Fibroblast of lung (primary cell): ENCODE measurements around the gene TWF2. TPM values are rescaled to one million over a fixed set of nuclear protein-coding genes. Genes with fewer than 3 reads are reported as not detected.

Experiments
- DNase-seq, 2 donors: peaks; one replicate each; pipeline versions ENCODE4 v3.0.0 to v3.0.0-alpha.2; 2010; ENCODE audit warnings: low read depth in 2 of 2
- H2AFZ ChIP-seq: 2 replicates; pipeline ENCODE4 v1.5.1; 2012; ENCODE audit warnings: low read length, control low read depth, inconsistent platforms
- H3K27ac ChIP-seq: 2 replicates; pipeline ENCODE4 v1.5.1; 2011; ENCODE audit warnings: low read length, control low read depth; ENCODE audit not compliant: insufficient read depth
- H3K27me3 ChIP-seq: 2 replicates; pipeline ENCODE4 v1.5.1; 2011; ENCODE audit warnings: mild to moderate bottlenecking, low read length; ENCODE audit not compliant: control insufficient read depth, insufficient read depth
- H3K36me3 ChIP-seq: 2 replicates; pipeline ENCODE4 v1.5.1; 2011; ENCODE audit warnings: low read length; ENCODE audit not compliant: control insufficient read depth, insufficient read depth
- H3K4me1 ChIP-seq: 2 replicates; pipeline ENCODE4 v1.5.1; 2011; ENCODE audit warnings: low read length; ENCODE audit not compliant: control insufficient read depth, insufficient read depth; ENCODE audit errors: extremely low read depth
- H3K4me2 ChIP-seq: 2 replicates; pipeline ENCODE4 v1.5.1; 2011; ENCODE audit warnings: low read length, control low read depth; ENCODE audit not compliant: insufficient read depth; ENCODE audit errors: extremely low read depth
- H3K4me3 ChIP-seq, 4 experiments: fragments of 200-600 bp in 1 of 4; sonication (generic) in 1 of 4; replicated peaks in 1 of 4; 2 replicates each; pipeline ENCODE4 v1.5.1; 2011 to 2016; ENCODE audit warnings: low read length in 4 of 4, low read depth in 3 of 4, mild to moderate bottlenecking in 3 of 4, control low read depth in 2 of 4, inconsistent platforms in 1 of 4, mixed read lengths in 1 of 4; ENCODE audit not compliant: insufficient read depth in 1 of 4; ENCODE audit errors: control extremely low read depth in 1 of 4
- H3K79me2 ChIP-seq: 2 replicates; pipeline ENCODE4 v1.5.1; 2012; ENCODE audit warnings: mild to moderate bottlenecking, low read length, inconsistent platforms; ENCODE audit not compliant: control insufficient read depth, insufficient read depth
- H3K9ac ChIP-seq: 2 replicates; pipeline ENCODE4 v1.5.1; 2011; ENCODE audit warnings: mild to moderate bottlenecking, low read length, control low read depth; ENCODE audit not compliant: insufficient read depth
- H3K9me3 ChIP-seq: 2 replicates; pipeline ENCODE4 v1.5.1; 2012; ENCODE audit warnings: low read depth, low read length; ENCODE audit not compliant: control insufficient read depth, insufficient read depth
- H4K20me1 ChIP-seq: 2 replicates; pipeline ENCODE4 v1.5.1; 2011; ENCODE audit warnings: low read length; ENCODE audit not compliant: control insufficient read depth, insufficient read depth; ENCODE audit errors: extremely low read depth
- CTCF ChIP-seq, 2 donors: IDR thresholded peaks in 1 of 2; conservative IDR thresholded peaks in 1 of 2; 1 replicate in 1 of 2; 2 replicates in 1 of 2; pipeline ENCODE4 v1.5.1; 2011 to 2012; ENCODE audit warnings: low read length in 2 of 2, control low read depth in 1 of 2, inconsistent platforms in 1 of 2, low read depth in 1 of 2, mild to moderate bottlenecking in 1 of 2
- EZH2 ChIP-seq: IDR thresholded peaks from 2 replicates; pipeline ENCODE4 v1.5.1; 2012; ENCODE audit warnings: low read length, control low read depth, mild to moderate bottlenecking; ENCODE audit errors: missing control alignments
- polyA plus RNA-seq, 2 donors: library from polyadenylated mRNA; depleted of rRNA in 1 of 2; stranded (reverse) in 1 of 2; unstranded in 1 of 2; fragments of >200 nt; gene quantifications; 2 replicates each; pipeline ENCODE4 v1.2.1, GENCODE V29; 2011 to 2012; ENCODE audit warnings: missing spikeins in 1 of 2
- total RNA-seq: library from RNA; depleted of rRNA; stranded (reverse); fragments of >200 nt; gene quantifications from 2 replicates; pipeline ENCODE4 v1.2.1, GENCODE V29; 2014

TWF2 gene
- total and polyA plus RNA-seq, 2 donors (not counting 1 experiment from before 2014, with no cell fraction given), result 67.2 to 69.9 TPM

- H3K36me3 ChIP-seq, result peaks cover 4% of the 10 kb centered on the region
- no peaks in the 10 kb centered on the region for H4K20me1 ChIP-seq
- no peak overlapping the region for H3K4me3 ChIP-seq
- no peak overlapping the region for H3K27ac ChIP-seq
- H3K9ac ChIP-seq, result no peak overlapping the region
- DNase-seq, result no peak
- TF ChIP-seq CTCF (conservative IDR thresholded peaks at IDR 0.05 in 1 of 2, IDR thresholded peaks at IDR 0.05 in 1 of 2; ENCODE audit: low read depth in 1 of 2, low read length in 2 of 2) (no peak), EZH2 (no peak)
- peaks cover 15% of the 10 kb centered on the region for H3K79me2 ChIP-seq
- H3K9me3 ChIP-seq, result no peaks in the 10 kb centered on the region
- H2AFZ ChIP-seq, result no peak overlapping the region
- no peaks in the 10 kb centered on the region for H3K27me3 ChIP-seq
- H3K4me2 ChIP-seq, result no peak overlapping the region
- peaks cover 35% of the 10 kb centered on the region for H3K4me1 ChIP-seq
Observed at GRCh38 chr3:52196977-52197376, 42.0 kb downstream of the TWF2 start.

GRCh38 chr3:52195823-52196331 is 43.1 kb downstream of the TWF2 start:
- H3K4me1 ChIP-seq, result peaks cover 42% of the 10 kb centered on the region
- peak overlapping the region; percentile 37 for H3K27ac ChIP-seq
- peak; percentile 23 to 80 for DNase-seq

GRCh38 chr3:52195291-52195597 is 43.7 kb downstream of the TWF2 start:
- Histone ChIP-seq H3K4me2 (no peak overlapping the region), H2AFZ (no peak overlapping the region)

More at GRCh38 chr3:52195823-52196331, 43.1 kb downstream of the TWF2 start:
- no peak overlapping the region for H2AFZ ChIP-seq
- H3K27me3 ChIP-seq, result no peaks in the 10 kb centered on the region
- no peak overlapping the region for H3K4me2 ChIP-seq
- no peaks in the 10 kb centered on the region for H3K36me3 ChIP-seq
- H3K9me3 ChIP-seq, result no peaks in the 10 kb centered on the region
- TF ChIP-seq CTCF (conservative IDR thresholded peaks at IDR 0.05 in 1 of 2, IDR thresholded peaks at IDR 0.05 in 1 of 2; ENCODE audit: low read depth in 1 of 2, low read length in 2 of 2) (no peak), EZH2 (no peak)
- H3K79me2 ChIP-seq, result peaks cover 15% of the 10 kb centered on the region
- H4K20me1 ChIP-seq, result no peaks in the 10 kb centered on the region
- no peak overlapping the region for H3K9ac ChIP-seq
- no peak overlapping the region for H3K4me3 ChIP-seq

More at GRCh38 chr3:52195291-52195597, 43.7 kb downstream of the TWF2 start:
- Histone ChIP-seq H3K4me3 (no peak overlapping the region), H3K36me3 (no peaks in the 10 kb centered on the region), H3K4me1 (peaks cover 48% of the 10 kb centered on the region), H3K27ac (no peak overlapping the region), H3K79me2 (peaks cover 15% of the 10 kb centered on the region), H3K27me3 (no peaks in the 10 kb centered on the region), H3K9ac (no peak overlapping the region), H4K20me1 (no peaks in the 10 kb centered on the region), H3K9me3 (no peaks in the 10 kb centered on the region)
- TF ChIP-seq EZH2 (no peak), CTCF (conservative IDR thresholded peaks at IDR 0.05 in 1 of 2, IDR thresholded peaks at IDR 0.05 in 1 of 2; ENCODE audit: low read depth in 1 of 2, low read length in 2 of 2) (no peak)
- no peak for DNase-seq
